HG03139 (cell line): ENCODE measurements around the gene PPP1R37.
"Not testable (repeated sequence)": the region's sequence is repeated elsewhere in the genome, so short reads cannot be mapped to it uniquely, and the experiment has no call there.

Experiments used
- ATAC-seq: cut with Tn5 transposase; IDR thresholded peaks from one replicate; pipeline ENCODE4 v1.9.1; 2021; ENCODE audit not compliant: unreplicated experiment

Gene PPP1R37

DNA sequence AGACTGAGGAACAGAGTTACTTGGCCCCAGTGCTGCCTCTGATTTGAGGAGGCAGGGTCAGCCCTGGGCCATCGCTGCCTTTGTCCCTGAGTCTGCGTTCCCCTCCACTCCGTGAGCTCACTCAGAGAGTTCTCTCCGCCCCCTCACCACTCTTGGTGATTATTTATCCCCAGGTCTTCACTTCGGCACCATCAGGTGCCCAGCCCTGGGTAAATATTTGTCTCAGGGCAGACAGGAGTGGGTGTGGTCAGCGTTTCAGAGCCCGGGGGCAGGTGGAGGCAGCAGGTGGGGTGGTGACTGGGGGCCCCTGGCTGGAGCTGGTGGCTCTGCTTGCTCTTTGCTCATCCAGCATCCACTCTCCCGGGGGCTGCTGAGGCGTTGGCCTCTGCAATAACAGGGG, 20.6 kb downstream of the PPP1R37 start:
- no peak for ATAC-seq

DNA sequence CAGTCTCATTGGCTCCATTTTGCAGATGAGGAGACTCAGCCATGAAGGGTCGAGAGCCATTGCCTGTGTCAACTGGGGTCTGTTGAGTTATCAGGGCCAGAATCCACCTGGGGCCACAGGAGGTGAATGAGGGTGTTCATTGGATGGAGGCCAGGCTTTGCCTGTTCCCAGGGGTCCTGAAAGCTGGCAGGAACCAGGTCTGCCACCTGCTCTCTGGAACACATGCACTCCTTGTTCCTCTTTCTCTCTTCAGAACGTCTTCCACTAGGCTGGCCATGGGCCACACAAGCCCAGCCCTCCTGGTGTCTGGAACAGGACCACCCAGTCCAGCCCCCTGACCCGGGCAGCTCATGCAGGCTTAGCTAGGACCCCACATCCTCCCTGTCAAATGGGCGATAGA, 21.1 kb downstream of the PPP1R37 start:
- no peak for ATAC-seq

DNA sequence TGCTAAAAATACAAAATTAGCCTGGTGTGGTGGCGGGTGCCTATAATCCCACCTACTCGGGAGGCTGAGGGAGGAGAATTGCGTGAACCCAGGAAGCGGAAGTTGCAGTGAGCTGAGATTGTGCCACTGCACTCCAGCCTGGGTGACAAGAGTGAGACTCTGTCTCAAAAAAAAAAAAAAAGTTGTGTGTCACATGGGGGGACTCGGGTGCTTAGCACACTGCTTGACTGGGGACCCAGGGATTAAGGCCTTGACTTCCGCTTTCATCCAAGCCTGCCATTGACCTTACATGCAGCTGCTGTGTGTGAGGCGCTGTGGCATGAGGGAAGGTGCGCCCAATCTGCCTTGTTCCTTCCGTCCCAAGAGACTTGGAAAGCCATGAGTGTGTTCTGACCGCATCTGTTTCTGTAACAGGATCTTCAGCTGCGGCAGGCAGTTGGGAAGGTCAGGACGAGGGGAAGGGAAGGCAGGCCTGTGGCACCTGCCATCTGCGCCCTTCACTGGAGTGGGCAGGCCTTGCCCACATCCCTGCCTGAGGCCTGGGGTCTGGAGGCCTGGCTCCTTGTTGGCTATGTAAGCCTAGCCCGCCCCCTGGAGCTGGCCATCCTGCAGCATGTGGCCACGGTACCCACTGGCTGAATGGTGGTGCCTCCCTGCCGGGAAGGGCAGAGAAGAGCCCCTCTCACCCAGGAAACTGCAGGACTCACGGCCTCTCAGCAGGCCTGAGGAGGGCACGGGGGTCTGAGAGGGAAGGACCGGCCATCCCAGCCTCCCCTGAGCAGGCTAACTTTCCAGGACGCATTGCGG, 23.0 kb downstream of the PPP1R37 start:
- ATAC-seq, result no peak

DNA sequence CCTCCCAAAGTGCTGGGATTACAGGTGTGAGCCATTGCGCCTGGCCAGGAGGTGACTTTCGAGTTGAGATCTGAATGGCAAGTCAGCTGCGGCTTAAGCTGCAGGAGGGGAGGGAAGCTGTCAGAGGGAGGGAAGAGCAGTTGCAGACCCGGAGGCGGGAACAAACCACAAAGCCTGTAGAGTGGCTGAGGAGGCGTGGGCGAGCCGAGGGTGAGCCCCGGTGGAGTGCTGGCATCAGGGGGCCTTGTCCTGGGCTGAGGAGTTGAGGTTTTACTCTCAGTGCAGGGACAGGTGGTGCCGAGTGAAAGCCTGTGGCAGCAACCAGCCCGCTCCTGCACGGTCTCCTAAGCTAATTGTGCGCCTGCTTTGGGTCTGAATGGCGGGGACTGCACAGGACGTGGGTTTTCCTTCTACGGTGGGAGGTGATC, 24.2 kb downstream of the PPP1R37 start:
- ATAC-seq, result no peak

DNA sequence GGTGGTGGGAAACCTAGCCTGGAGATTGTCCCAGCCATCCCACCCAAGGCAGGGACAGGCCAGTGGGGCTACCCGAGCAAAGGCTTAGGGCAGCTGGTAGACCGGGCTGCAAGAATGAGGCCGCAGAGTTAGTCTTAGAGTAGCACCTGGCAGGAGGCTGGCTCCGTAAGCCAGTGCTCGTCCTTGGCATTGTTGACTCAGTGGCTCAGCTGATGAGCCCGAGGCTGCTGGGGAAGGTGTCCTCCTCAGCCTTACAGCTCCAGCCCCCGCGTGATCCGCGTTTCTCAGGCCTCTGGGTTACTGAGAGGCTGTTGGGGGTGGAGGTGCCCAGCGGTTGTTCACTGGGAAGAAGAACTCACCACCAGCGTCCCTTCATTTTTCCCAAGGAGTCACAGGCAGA, 24.7 kb downstream of the PPP1R37 start:
- ATAC-seq, result no peak

DNA sequence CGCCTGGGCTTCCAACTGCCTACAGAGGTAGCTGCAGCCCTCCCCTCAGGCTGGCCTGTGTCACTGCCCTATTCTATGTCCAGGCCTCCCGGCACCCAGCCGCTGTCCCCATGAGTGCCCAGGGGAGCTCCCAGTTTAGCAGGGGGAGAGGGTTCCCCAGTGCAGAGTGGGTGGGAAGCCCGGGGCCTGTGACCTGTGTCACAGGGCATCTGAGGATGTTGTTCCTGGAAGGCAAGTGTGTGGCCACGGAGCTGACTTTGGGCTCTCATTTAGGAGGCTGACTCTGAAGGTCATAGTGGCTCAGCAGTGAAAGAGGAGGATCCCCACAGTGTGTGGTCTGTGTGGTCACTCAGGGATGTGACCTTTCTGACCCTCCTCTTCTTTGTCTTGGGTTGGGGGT, 25.1 kb downstream of the PPP1R37 start:
- no peak for ATAC-seq

DNA sequence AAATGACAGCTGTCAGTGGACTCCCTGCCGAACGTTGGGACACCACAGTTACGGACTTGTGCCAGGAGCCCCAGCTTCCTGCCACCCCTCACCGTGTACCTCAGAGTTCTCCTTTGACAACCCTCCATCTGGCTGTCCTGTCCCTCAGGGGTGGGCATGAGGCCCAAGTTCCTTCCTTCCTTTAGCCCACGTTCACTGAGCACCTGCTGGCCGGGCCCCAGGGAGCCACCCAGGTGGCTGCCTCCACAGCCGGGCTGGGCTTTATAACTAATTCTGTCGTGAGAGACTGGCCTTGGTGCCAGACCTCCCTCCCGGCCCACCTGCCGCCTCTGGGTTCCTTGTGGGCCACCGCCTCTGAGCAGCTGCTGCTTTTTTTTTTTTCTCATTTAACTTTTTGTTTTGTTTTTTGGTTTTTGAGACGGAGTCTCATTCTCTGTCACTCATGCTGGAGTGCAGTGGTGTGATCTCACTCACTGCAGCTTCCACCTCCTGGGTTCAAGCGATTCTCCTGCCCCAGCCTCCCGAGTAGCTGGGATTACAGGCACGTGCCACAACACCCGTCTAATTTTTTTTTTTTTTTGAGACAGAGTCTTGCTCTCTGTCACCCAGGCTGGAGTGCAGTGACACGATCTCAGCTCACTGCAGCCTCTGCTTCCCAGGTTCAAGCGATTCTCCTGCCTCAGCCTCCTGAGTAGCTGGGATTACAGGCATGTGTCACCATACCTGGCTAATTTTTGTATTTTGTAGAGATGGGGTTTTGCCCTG, 25.8 kb downstream of the PPP1R37 start:
- ATAC-seq, result not testable (repeated sequence)

DNA sequence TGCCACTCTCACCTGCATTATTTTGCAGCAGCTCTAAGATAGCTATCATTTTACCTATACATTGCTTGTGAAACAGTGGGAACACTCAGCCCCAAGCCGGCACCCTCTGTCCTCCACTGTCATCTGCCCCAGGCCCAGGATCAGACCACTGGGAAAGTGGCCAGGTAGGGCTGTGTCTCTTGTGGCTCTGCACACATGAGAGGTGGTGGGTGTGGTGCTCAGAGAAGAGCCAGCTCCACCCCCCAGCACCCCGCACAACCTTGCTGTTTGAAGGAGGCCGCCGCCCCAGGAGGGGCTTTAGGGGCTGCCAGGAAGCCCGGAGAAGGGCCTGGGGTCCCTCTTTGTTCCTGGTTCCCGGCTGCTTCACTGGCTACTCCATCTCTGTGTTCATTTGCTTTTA, 26.6 kb downstream of the PPP1R37 start:
- ATAC-seq, result no peak

DNA sequence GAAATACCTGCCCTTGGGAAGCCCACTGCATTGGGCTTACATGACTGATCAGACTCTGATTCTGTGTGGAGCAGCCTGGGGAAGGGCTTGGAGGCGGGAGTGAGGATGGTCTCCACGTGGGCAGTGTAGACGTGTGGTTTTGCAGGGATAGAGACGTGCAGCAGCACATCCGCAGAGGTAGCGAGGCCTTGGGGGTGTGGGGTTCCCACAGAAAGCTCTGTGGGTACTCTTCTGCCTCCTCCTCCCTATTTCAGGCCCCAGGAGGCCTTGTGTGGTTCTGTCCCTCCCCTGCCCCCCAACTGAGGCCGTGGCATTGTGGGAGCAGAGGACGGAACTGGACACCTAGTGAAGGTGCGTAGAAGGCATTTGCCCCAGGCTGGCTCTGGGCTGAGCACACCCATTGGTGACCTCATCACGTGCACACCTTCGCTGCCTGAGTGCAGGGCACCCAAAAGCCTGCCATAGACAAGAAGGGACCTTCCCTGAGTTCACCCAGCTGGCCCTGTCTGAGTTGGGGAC, 28.9 kb downstream of the PPP1R37 start:
- no peak for ATAC-seq

DNA sequence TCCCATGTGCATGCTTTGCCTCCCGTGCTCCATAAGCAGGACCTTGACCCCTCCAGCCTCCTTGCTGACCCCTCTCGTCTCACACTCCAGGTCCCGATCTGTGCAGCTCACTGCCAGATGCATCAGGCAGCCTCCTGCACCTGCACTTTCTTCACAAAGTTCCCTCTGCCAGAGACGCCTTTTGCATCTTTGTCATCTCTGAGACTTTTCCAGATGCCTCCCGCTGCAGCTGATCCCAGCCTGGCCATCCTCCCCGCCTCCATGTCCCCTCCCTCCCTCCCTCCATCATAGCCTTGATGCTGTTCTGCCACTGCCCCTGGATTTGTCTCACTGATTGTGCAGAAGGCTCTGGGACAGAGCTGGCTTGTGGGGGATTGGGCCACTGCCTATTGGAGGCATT, 29.9 kb downstream of the PPP1R37 start:
- no peak for ATAC-seq

DNA sequence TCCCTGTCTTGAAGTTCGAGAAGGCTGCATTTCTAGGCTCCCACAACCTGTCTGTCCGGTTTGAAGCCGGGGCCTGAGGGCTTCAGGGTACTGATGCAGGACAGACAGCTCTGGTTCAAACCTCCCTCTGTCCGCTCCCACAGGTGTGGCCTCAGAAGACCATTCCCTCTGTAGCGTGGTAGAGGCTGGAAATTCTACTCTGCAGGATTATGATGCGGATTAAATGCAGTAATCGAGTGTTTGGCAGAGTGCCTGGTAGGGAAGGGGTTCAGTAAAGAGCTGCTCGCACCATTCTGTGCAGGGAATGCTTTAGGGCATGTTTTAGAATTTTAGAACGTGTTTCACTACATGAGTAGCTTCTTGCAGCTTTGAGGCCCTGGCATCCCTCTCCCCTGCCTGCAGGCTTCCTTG, 30.5 kb downstream of the PPP1R37 start:
- ATAC-seq, result no peak

DNA sequence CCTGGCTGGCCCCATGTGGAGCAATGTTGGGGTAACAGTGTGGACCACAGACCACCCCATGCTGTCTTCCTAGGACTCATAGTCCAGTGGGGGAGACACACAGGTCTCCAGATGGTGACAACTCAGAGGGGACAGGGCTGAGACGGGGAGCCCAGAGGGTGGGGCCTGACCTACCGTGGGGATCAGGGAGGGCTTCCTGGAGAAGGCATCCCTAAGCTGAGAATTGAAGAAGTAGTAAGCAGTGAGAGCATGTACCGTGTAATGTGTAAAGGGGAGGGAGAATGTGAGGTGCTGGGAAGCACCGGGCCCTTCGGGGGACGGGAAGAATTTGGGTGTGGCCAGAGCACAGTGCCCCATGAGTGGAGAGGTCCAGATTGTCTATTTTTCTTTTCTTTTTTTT, 31.0 kb downstream of the PPP1R37 start:
- no peak for ATAC-seq

DNA sequence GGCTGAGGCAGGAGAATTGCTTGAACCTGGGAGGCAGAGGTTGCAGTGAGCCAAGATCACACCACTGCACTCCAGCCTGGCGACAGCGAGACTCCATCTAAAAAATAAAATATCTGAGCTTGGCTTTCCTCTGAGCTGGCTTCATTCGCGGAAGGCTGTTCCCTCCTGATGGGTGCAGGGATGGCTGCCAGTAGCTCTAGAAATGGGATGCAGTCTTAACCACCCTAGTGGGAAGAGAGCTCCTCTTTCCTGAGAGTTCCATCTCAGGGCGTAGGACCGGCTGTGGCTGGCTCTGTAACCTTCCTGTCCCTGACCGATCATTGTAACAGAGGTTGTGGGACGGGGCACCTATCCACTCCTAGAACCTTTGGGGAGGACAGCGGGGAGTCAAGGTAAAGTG, 32.4 kb downstream of the PPP1R37 start:
- no peak for ATAC-seq

DNA sequence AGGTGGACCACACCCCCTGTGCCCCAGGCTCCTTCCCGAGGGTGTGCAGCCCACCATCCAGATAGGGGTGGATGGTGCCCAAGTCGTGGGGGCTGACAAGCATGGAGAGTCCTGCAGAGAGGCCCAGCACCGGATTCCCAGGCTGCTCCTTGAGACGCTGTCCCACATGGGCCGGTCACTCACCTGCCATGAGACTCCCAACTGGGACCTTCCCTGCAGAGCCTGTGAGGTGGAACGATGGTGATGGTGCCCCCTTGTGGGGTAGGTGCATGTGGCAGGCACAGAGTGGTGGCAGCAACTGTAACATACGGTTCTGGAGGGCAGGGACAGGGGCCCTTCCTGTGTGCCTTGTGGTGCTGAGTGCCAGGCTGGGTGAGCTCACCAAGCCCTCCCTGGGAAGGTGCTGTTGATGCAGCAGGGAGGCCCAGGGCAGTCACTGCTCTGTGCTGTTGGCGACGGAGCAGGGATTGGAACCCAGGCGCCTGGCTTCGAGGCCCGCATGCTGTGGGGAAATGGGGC, 33.1 kb downstream of the PPP1R37 start:
- ATAC-seq, result no peak

DNA sequence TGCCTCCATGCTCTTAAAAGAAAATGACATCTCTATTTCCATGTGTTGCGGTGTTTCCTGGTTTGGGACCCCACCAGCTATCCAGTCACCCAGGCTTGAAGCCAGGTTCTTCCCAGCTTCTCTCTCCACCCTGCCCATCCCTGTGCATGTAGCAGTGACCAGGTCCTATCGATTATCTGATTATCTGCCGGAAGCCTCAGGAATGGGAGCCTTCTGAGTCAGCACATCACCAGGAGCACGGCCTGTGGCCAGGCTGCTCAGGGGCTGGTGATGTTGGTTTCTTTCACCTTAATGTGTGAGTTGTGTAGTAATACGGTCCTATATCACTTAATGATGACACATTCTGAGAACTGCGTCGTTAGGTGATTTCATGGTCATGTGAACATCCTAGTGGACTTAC, 33.7 kb downstream of the PPP1R37 start:
- no peak for ATAC-seq

DNA sequence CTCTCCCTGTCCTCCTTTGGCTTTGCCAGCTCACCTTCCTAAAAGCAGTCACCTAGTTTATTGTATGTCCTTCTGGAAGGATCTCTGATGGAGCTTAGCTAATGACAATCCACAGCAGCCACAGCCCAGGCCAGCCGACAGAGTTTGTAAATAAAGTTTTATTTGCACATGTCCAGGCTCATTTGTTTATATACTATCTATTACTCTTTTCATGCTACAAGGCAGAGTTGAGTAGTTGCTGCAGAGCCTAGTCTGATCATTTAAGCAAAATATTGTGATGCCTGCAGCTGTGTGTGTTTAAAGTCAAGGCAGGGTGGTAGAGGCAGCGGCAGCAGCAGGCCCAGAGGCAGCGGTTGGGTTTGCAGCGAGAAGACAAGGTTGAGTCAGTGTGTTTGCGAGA, 35.2 kb downstream of the PPP1R37 start:
- ATAC-seq, result no peak

DNA sequence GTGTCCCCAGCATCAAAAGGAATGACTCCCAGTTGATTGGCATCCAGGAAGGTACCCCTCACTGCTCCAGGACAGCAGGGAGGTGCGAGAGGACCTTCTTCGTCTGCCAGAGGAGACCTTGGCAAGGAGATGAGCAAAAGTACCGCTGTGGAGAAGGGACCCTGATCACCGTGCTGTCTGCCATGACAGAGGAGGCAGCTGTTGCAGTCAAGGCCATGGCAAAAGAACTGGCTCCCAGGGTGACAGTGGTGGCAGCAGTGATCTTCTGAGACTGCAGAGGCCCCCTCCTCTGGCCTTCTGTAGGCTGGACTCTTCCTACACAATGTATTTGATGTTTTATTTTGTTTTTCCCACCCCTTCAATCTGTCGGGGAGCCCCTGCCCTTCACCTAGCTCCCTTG, 35.8 kb downstream of the PPP1R37 start:
- ATAC-seq, result no peak

DNA sequence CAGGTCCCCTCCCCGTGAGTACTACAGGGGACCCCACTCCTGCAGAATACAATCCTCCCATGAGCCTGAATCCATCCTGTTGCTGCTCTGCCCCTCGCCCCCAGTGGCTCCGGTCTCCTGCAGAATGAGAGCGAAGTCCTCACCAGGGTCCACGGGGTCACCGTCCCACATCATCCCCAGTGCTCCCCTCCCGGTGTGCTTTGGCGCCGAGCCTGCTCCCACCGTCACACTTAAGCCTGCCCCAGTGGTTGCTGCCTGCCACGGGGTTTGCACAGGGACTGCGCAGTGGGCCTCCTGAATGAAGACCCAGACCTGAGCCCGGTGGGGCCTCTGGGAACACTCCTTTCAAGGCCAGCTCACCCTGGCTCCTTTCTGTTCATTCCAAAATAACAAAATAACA, 37.3 kb downstream of the PPP1R37 start:
- ATAC-seq, result no peak

DNA sequence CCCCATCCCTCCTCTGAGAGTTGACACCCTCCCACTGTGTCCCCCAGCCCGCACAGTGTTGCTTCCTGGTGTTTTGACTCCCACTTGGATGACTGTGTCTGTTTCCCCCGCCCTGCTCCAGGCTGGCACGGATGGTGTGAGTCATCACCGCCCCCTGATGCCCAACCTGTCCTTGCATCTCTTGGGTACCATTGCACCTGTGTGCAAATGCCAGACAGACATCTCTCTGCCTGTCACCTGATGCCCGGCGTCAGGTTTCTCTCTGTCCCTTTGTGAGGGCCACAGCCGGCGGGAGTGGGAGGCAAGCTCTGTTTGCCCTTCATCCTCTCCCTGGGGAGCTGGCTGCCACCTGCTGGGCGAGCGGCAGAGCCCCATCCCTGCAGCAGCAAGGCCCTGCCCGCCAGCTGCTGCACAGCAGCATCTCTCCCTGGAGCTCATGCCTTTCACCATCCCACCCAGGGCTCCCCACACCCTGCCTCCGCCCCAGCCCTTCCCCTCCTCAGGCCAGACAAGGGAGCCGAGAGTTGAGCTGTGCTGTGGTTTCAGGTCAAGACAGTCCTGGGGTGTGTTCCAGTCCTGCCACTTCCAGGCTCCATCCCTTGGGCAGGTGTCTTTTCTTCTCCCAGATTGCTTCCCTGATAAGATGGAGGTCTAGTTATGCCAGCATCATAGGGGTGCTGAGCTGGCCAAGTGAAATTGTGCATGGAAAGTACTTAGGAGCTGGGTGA, 38.1 kb downstream of the PPP1R37 start:
- ATAC-seq, result no peak

DNA sequence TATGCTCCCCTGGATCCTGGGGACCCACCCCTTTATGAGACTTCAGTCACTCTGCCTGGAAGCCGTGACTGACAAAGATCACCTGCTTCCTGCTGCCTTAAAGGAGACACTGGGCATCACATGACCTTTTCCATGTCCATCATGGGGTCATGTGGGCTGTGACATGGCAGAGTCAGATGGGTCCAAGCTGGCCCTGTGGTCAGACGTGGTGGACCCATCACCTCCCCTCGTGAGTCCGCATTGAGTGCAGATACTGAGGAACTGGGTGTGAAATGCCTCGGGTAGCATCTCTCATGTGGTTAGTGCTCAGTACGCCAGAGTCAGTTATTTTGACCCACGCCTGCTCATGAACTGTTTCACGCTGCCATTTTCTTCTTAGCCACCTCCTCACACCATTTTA, 40.7 kb downstream of the PPP1R37 start:
- no peak for ATAC-seq

DNA sequence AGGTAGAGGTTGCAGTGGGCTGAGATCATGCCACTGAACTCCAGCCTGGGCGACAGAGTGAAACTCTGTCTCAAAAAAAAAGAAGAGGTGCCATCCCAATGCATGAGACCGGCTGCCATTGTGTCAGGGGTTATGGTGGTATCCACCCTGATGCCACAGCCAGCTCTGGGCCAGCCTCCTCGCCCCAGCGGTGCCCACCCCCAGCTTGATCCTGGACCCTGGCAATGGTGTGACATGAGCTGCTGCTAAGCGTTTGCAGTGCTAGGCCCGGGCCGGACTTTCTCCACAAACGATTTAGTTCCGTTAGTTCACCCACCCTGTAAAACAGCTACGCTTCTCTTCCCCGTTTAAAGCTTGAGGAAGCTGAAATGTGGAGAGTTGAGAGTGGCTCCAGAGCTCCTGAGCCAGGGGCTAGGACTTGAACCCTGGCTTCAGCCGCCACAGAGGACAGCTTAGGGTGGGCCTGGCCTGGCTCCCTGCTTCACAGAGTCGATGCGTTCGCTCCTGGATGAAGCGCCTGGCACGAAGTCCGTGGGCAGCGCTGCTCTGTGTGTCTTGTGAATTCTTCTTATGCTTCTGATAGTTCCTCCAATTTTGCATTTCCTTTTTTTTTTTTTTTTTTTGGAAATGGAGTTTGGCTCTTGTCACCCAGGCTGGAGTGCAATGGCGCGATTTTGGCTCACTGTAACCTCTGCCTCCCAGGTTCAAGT, 42.4 kb downstream of the PPP1R37 start:
- ATAC-seq, result no peak
